HepG2 (cell line): Measurements from ENCODE around the gene GALNT12. TPM values are rescaled to one million over a fixed set of nuclear protein-coding genes. Genes with fewer than 3 reads are reported as not detected.
A peak's percentile ranks its signal among the peaks of the same experiment; 100 is the strongest.

Experiments
- ATAC-seq: fragments of 200-7000 bp; cut with Tn5 transposase; 3 replicates; pipeline ENCODE4 v1.9.1; 2020; ENCODE audit warnings: mild to moderate bottlenecking, moderate library complexity
- BruUV-seq: library from RNA; stranded (reverse); fragments of 400-500 nt; replicated peaks from 2 replicates; lab custom pipeline; 2021; lab: Mats Ljungman, UMichigan
- CTCF ChIA-PET: fragments of 300-600 bp; formaldehyde crosslinking; extraction: SDS; loops from one replicate; lab custom pipeline; 2021; ENCODE audit warnings: low total read pairs, inconsistent platforms, low intra/inter-chr PET ratio; lab: Yijun Ruan, JAX
- POLR2A ChIA-PET: fragments of 350-600 bp; sonication (Branson Sonifier 250); formaldehyde crosslinking; loops from one replicate; lab custom pipeline; 2020; ENCODE audit warnings: antibody characterized with exemption, inconsistent platforms; lab: Yijun Ruan, JAX
- DNase-seq: peaks from one replicate; pipeline ENCODE4 v3.0.0-alpha.2; 2015; ENCODE audit warnings: low spot score
- FAIRE-seq: peaks from 3 replicates; lab custom pipeline; 2011; peaks lifted over from hg19 to GRCh38; lab: Jason Lieb, UNC
- H2AFZ ChIP-seq: one replicate; pipeline ENCODE4 v1.6.1; 2011; ENCODE audit warnings: low read length, inconsistent platforms
- H3K27ac ChIP-seq: fragments of 300-600 bp; 3 replicates; pipeline ENCODE4 v1.8.0; 2011; ENCODE audit warnings: mixed run types, mild to moderate bottlenecking, mixed read lengths, low read length, inconsistent platforms; ENCODE audit not compliant: insufficient read depth; ENCODE audit errors: extremely low read length
- H3K27me3 ChIP-seq, 2 experiments: fragments of 200-600 bp in 1 of 2; 2 replicates in 1 of 2; 3 replicates in 1 of 2; pipeline versions ENCODE4 v1.6.0 to v1.8.0; 2011; ENCODE audit warnings: low read length in 2 of 2, mild to moderate bottlenecking in 2 of 2, moderate library complexity in 2 of 2, inconsistent platforms in 1 of 2; ENCODE audit not compliant: insufficient read depth in 2 of 2, control insufficient read depth in 1 of 2
- H3K36me3 ChIP-seq, 2 experiments: fragments of 200-600 bp in 1 of 2; replicated peaks in 1 of 2; 2 replicates in 1 of 2; 3 replicates in 1 of 2; pipeline versions ENCODE4 v1.5.1 to v1.8.0; 2011; ENCODE audit warnings: low read length in 2 of 2, inconsistent platforms in 1 of 2; ENCODE audit not compliant: insufficient read depth in 2 of 2, control insufficient read depth in 1 of 2
- H3K4me1 ChIP-seq: 2 replicates; pipeline ENCODE4 v1.5.1; 2012; ENCODE audit warnings: low read length, inconsistent platforms; ENCODE audit not compliant: insufficient read depth
- H3K4me2 ChIP-seq: 2 replicates; pipeline ENCODE4 v1.6.0; 2011; ENCODE audit warnings: low read depth, low read length, inconsistent platforms
- H3K4me3 ChIP-seq, 3 experiments: fragments of 200-600 bp in 1 of 3; sonication (generic), shearing (Covaris generic) in 1 of 3; replicated peaks in 1 of 3; 2 replicates each; pipeline ENCODE4 v1.5.1; 2011 to 2016; ENCODE audit warnings: low read length in 3 of 3, inconsistent platforms in 2 of 3, low read depth in 2 of 3, mild to moderate bottlenecking in 2 of 3, control low read depth in 1 of 3, mixed read lengths in 1 of 3; ENCODE audit not compliant: insufficient read depth in 1 of 3
- H3K79me2 ChIP-seq: one replicate; pipeline ENCODE4 v1.6.1; 2011; ENCODE audit warnings: low read length, inconsistent platforms; ENCODE audit not compliant: insufficient read depth
- H3K9ac ChIP-seq: 2 replicates; pipeline ENCODE4 v1.6.0; 2011; ENCODE audit warnings: mild to moderate bottlenecking, low read depth, low read length, inconsistent platforms; ENCODE audit not compliant: insufficient read depth
- H3K9me3 ChIP-seq: 2 replicates; pipeline ENCODE4 v1.5.1; 2012; ENCODE audit warnings: mild to moderate bottlenecking, low read length
- H4K20me1 ChIP-seq: 2 replicates; pipeline ENCODE4 v1.6.0; 2011; ENCODE audit warnings: inconsistent platforms, mild to moderate bottlenecking, low read length, moderate library complexity; ENCODE audit not compliant: insufficient read depth
- AHR ChIP-seq: IDR thresholded peaks from 2 replicates; pipeline ENCODE4 v1.6.1; 2018; ENCODE audit warnings: missing genetic modification reagents, missing compliant biosample characterization
- ATF7 ChIP-seq, 2 experiments: fragments of 450-650 bp in 1 of 2; sonication (generic) in 1 of 2; formaldehyde crosslinking in 1 of 2; IDR thresholded peaks; 2 replicates each; pipeline versions ENCODE4 v1.4.0 to v1.6.1; 2016 to 2020; ENCODE audit warnings: antibody characterized with exemption in 1 of 2, mild to moderate bottlenecking in 1 of 2, missing genetic modification reagents in 1 of 2
- CC2D1A ChIP-seq: sonication (generic); formaldehyde crosslinking; IDR thresholded peaks from 2 replicates; pipeline ENCODE4 v1.8.1; 2023; ENCODE audit warnings: mild to moderate bottlenecking, missing genetic modification reagents
- FOSL2 ChIP-seq: sonication (generic); formaldehyde crosslinking; IDR thresholded peaks from 2 replicates; pipeline ENCODE4 v1.4.0; 2020; ENCODE audit warnings: missing genetic modification reagents
- RNF219 ChIP-seq: sonication (generic); formaldehyde crosslinking; IDR thresholded peaks from 2 replicates; pipeline ENCODE4 v1.5.0; 2020; ENCODE audit warnings: mild to moderate bottlenecking, missing genetic modification reagents
- STAG1 ChIP-seq: sonication (generic); formaldehyde crosslinking; IDR thresholded peaks from 2 replicates; pipeline ENCODE4 v1.4.0; 2020; ENCODE audit warnings: missing genetic modification reagents
- TEAD3 ChIP-seq: optimal IDR thresholded peaks from 2 replicates; pipeline ENCODE3; 2016; ENCODE audit warnings: borderline replicate concordance
- TMF1 ChIP-seq: sonication (generic); formaldehyde crosslinking; IDR thresholded peaks from 2 replicates; pipeline ENCODE4 v1.8.1; 2022; ENCODE audit warnings: low read depth, missing genetic modification reagents
- XRCC5 ChIP-seq: fragments of 200-400 bp; formaldehyde crosslinking; optimal IDR thresholded peaks from 2 replicates; pipeline ENCODE3; 2017; ENCODE audit warnings: mild to moderate bottlenecking, low read length
- ZBTB44 ChIP-seq: sonication (generic); formaldehyde crosslinking; IDR thresholded peaks from 2 replicates; pipeline ENCODE4 v1.4.0; 2020; ENCODE audit warnings: missing genetic modification reagents
- WGBS: methylation state at CpG from one replicate; pipeline ENCODE4 v1.1.6; 2017; ENCODE audit warnings: low lambda C conversion rate; 5-methylcytosine and 5-hydroxymethylcytosine counted together
- in situ Hi-C: cut with HindIII; loops from 2 replicates; pipeline ENCODE4 v1.10.0; 2017; ENCODE audit warnings: low pct_unique_long_range_greater_than_20kb; ENCODE audit not compliant: extremely low pct_ligation_motif_present
- intact Hi-C: fragments of 100-400 bp; cut with micrococcal nuclease; formaldehyde crosslinking; loops from one replicate; pipeline ENCODE4 v1.10.0; 2022; ENCODE audit not compliant: unreplicated experiment
- polyA plus RNA-seq, 8 experiments: library from polyadenylated mRNA; depleted of rRNA in 3 of 8; stranded (reverse) in 7 of 8; unstranded in 1 of 8; fragments of >200 nt; fragmentation: Illumina TruSeq in 4 of 8; extraction: Trizol in 4 of 8; gene quantifications; 2 replicates each; pipeline versions ENCODE4 v1.2.1 to v1.2.3, GENCODE V29; 2011 to 2016; ENCODE audit warnings: low read depth in 4 of 8, missing spikeins in 1 of 8, mixed read lengths in 1 of 8; ENCODE audit not compliant: insufficient read depth in 1 of 8
- total RNA-seq, 5 experiments: library from RNA; depleted of rRNA; stranded (reverse); fragments of >200 nt; fragmentation: Illumina TruSeq; extraction: Trizol; gene quantifications; 2 replicates each; pipeline ENCODE4 v1.2.3, GENCODE V29; 2016; ENCODE audit warnings: low read depth in 1 of 5
- TF ChIP-seq, protein P1 (sequence below): sonication (generic); formaldehyde crosslinking; IDR thresholded peaks from 2 replicates; pipeline ENCODE4 v1.5.0; 2020; ENCODE audit warnings: missing genetic modification reagents

GALNT12 gene
- total and polyA plus RNA-seq, 2 of the 13 experiments (the other 11 are each of a cell fraction or from before 2014, with no cell fraction given) = 0.07 TPM; not detected in 1

- ATAC-seq (no peak), DNase-seq (no peak), FAIRE-seq (no peak)
- Histone ChIP-seq H3K27ac (no peak overlapping the region), H4K20me1 (peaks cover 3% of the 10 kb centered on the region; the same call in 1 of the 2 replicates), H3K9me3 (no peaks in the 10 kb centered on the region), H3K36me3 (peaks cover 0 to 6% of the 10 kb centered on the region in 2 experiments; a peak in 2 of 5 replicates), H3K4me3 (no peak overlapping the region), H3K79me2 (no peaks in the 10 kb centered on the region), H3K4me2 (no peak overlapping the region), H3K9ac (no peak overlapping the region), H3K4me1 (peaks cover 7% of the 10 kb centered on the region), H3K27me3 (no peaks in the 10 kb centered on the region), H2AFZ (no peak overlapping the region)
- POLR2A ChIA-PET = no interaction called here
- in situ Hi-C loops (no loop called here), intact Hi-C loops (no loop called here)
- CTCF ChIA-PET = no interaction called here
- 94% methylated on average over 3 of the region's 25 CpGs for WGBS
- TF ChIP-seq, protein P1, sequence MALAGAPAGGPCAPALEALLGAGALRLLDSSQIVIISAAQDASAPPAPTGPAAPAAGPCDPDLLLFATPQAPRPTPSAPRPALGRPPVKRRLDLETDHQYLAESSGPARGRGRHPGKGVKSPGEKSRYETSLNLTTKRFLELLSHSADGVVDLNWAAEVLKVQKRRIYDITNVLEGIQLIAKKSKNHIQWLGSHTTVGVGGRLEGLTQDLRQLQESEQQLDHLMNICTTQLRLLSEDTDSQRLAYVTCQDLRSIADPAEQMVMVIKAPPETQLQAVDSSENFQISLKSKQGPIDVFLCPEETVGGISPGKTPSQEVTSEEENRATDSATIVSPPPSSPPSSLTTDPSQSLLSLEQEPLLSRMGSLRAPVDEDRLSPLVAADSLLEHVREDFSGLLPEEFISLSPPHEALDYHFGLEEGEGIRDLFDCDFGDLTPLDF = no peak
- peak; percentile 34; the same call in 1 of the 2 replicates for TF ChIP-seq TMF1 (CRISPR knock-in tag)
- no TSS peak for BruUV-seq
Observed at GRCh38 chr9:98790134-98790841, 17.2 kb upstream of the GALNT12 start.

GRCh38 chr9:98790842-98791607 is 16.4 kb upstream of the GALNT12 start:
- DNase-seq = peak; percentile 50
- Histone ChIP-seq H3K4me1 (peaks cover 11% of the 10 kb centered on the region), H3K27ac (no peak overlapping the region), H4K20me1 (peaks cover 3% of the 10 kb centered on the region; the same call in 1 of the 2 replicates), H3K9ac (no peak overlapping the region), H3K36me3 (peaks cover 0 to 6% of the 10 kb centered on the region in 2 experiments; a peak in 2 of 5 replicates), H3K9me3 (no peaks in the 10 kb centered on the region), H3K4me3 (no peak overlapping the region), H3K27me3 (no peaks in the 10 kb centered on the region), H2AFZ (no peak overlapping the region), H3K79me2 (no peaks in the 10 kb centered on the region), H3K4me2 (no peak overlapping the region)
- BruUV-seq = no TSS peak
- POLR2A ChIA-PET = no interaction called here
- intact Hi-C loops (no loop called here), in situ Hi-C loops (no loop called here)
- 53% methylated on average over 10 of the region's 10 CpGs for WGBS
- FAIRE-seq = peak; percentile 64
- CTCF ChIA-PET = interaction anchor here (0.9 kb wide), 1 partner anchor 476 kb away, joined by 6 read pairs; no protein-coding TSS in a partner anchor
- peak; percentile 90 for ATAC-seq
- TF ChIP-seq RNF219 (CRISPR knock-in tag) (no peak), ZBTB44 (CRISPR knock-in tag) (no peak), XRCC5 (peak; percentile 42), ATF7 (IDR thresholded peaks at IDR 0.05) (no peak), ATF7 (CRISPR knock-in tag; IDR thresholded peaks at IDR 0.05) (no peak), FOSL2 (peak; percentile 35; the same call in 1 of the 2 replicates), CC2D1A (no peak), STAG1 (CRISPR knock-in tag) (peak; percentile 73), TEAD3 (CRISPR knock-in tag) (peak; percentile 100), AHR (CRISPR knock-in tag) (0 out of 2 replicates have a peak, but pooled peaks have one; percentile 48)
